NT2/D1 (cell line): ENCODE results near the gene MMEL1.

Experiments used
- SUZ12 ChIP-seq: IDR thresholded peaks from 2 replicates; pipeline ENCODE4 v1.6.1; 2011; ENCODE audit not compliant: insufficient read length, insufficient read depth; ENCODE audit errors: extremely low read depth
- YY1 ChIP-seq: IDR thresholded peaks from 2 replicates; pipeline ENCODE4 v1.6.1; 2011; ENCODE audit not compliant: insufficient read length, insufficient read depth

DNA sequence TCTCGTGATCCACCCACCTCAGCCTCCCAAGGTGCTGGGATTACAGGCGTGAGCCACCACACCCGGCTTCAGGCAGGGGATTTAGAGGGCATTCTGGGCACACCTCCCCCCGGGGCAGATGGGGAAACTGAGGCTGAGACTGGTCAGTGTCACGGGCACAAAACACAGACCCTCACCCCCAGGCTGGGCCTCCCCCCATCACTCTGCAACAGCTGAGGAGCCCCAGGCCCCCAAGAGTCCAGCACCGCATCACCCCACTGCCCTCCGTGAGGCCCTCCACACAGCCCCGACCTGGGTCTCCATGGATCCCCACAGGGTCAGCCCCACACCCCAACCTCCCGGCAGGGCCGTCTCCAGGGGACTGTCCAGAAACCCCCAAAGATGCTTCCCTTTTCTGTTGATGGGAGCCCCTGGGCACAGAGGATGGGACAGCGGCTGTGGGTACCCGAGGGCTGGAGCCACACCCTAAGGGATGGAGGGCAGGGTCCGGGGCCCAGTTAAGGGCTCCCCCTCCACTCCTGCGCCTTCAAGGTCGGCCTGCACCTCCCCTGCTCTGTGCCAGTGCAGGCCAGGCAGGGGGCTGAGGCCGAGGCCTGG is 65.6 kb downstream of the MMEL1 start:
- TF ChIP-seq YY1 (no peak), SUZ12 (no peak)
